ENCODE data around the gene GPR149.
A peak's percentile ranks its signal among the peaks of the same experiment; 100 is the strongest.

The GPR149 gene

GRCh38 chr3:154428286-154429206 lies 1.4 kb downstream of the GPR149 start:
- no peak overlapping the region for H3K4me3 ChIP-seq (ENCODE audit: low read depth, low read length)
- DNase-seq (ENCODE audit: low read depth) = no peak
- TF ChIP-seq, protein P1, sequence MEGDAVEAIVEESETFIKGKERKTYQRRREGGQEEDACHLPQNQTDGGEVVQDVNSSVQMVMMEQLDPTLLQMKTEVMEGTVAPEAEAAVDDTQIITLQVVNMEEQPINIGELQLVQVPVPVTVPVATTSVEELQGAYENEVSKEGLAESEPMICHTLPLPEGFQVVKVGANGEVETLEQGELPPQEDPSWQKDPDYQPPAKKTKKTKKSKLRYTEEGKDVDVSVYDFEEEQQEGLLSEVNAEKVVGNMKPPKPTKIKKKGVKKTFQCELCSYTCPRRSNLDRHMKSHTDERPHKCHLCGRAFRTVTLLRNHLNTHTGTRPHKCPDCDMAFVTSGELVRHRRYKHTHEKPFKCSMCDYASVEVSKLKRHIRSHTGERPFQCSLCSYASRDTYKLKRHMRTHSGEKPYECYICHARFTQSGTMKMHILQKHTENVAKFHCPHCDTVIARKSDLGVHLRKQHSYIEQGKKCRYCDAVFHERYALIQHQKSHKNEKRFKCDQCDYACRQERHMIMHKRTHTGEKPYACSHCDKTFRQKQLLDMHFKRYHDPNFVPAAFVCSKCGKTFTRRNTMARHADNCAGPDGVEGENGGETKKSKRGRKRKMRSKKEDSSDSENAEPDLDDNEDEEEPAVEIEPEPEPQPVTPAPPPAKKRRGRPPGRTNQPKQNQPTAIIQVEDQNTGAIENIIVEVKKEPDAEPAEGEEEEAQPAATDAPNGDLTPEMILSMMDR (conservative IDR thresholded peaks at IDR 0.05; ENCODE audit: low read depth, low read length) = no peak

GRCh38 chr3:154427685-154428285 lies 2.2 kb downstream of the GPR149 start:
- no peak overlapping the region for H3K4me3 ChIP-seq (ENCODE audit: low read depth, low read length)
- TF ChIP-seq, protein P1 (conservative IDR thresholded peaks at IDR 0.05; ENCODE audit: low read depth, low read length) = no peak
- no peak for DNase-seq (ENCODE audit: low read depth)

DNA sequence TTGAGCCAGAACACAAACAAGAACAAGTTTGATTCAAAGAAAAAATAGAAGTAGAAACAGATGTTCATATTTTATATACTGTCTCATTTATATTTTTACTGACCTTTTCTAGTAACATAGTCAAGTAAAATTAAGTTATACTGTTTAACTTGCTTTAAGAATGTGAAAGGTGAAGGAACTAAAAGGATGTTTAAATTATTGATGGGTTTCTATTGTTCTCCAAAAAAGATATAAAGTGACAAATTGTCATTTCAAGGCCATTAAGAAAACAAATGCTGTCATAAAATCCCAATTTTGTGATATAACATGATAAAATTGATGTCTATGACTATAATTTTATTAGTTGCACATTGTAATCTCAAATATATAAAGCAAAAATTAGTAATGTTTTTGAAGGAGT lies 7.3 kb downstream of the GPR149 start:
- TF ChIP-seq, protein P1 (conservative IDR thresholded peaks at IDR 0.05; ENCODE audit: low read depth, low read length) = no peak
- no peak overlapping the region for H3K4me3 ChIP-seq (ENCODE audit: low read depth, low read length)
- no peak for DNase-seq (ENCODE audit: low read depth)

DNA sequence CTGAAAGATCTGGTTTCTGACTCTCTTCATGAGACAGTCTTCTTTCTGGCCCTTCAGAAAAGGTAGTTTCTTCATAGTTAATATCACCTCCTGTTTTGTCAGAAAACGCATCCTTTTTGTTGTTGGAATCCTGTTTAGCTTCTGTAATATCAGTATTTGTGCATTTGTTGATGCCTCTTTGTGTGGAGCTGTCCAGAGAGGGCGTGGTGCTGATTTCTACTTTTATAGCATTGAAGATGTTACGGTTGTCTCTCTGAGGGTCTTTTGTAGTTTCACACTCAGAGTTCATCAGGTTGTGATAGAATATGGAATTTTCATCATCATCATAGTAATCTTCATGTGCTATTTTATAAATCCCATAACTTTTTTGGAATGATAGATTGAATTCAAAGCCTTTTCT lies 8.9 kb downstream of the GPR149 start:
- TF ChIP-seq, protein P1 (conservative IDR thresholded peaks at IDR 0.05; ENCODE audit: low read depth, low read length) = no peak
- no peak overlapping the region for H3K4me3 ChIP-seq (ENCODE audit: low read depth, low read length)
- peak; percentile 8 for DNase-seq (ENCODE audit: low read depth)

DNA sequence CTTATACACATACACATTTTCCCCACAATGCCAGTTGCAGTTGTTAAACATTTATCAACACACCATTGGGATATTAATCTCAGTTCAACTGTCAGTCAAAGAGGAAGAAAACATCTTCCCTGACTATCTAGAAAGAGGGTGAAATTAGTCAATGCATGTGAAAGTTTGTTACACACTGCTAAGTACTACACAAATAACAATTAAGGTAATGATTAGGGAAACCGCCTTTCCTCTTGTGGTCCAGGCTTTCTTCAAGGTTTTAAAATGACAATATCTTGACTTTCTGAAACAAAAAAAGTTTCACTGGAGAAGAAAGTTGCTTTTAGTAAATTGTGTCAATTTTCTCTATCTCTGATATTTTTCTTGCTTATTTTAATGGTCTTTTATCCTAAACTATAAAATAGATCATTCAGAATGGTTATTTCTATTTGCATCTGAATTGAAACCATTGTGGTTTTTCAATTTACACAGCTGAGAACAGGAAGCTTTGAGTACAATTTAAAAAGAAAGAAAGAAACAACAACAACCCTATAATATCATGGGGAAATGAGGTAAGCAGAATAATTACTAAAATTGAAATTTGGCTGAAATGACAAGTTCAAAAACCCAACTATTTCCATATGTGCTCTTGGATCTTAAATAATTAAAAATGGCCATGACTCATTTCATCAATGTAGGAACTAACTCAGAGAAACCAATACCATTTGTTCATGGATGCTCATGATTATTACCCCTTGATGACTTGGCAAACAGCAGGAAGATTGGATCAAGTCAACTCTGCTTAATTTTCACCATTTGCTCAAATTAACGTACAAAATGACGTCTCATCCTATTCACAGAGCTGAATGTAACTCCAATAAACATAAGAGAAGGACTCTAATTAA lies 31.7 kb downstream of the GPR149 start:
- DNase-seq (ENCODE audit: low read depth) = no peak
- no peak overlapping the region for H3K4me3 ChIP-seq (ENCODE audit: low read depth, low read length)
- TF ChIP-seq, protein P1 (conservative IDR thresholded peaks at IDR 0.05; ENCODE audit: low read depth, low read length) = no peak

DNA sequence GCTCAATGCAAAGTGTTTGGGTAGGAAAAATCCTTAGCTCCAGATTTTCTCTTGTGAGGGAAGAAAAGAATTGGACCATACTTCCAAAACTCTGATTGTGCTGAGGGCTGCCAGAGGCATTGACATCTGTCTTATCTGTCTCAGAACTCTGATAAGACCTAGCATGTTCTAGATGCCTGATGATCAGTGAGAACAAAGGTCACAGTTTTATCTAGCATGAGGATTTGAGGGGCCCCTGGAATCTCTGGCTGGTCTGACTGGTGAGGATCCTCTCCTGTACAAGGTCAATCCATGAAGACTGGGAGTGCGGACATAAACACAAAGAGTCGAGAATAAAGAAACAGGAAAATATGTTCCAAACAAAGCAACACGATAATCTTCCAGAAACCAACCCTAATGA lies 40.1 kb downstream of the GPR149 start:
- no peak overlapping the region for H3K4me3 ChIP-seq (ENCODE audit: low read depth, low read length)
- TF ChIP-seq, protein P1 (conservative IDR thresholded peaks at IDR 0.05; ENCODE audit: low read depth, low read length) = no peak
- no peak for DNase-seq (ENCODE audit: low read depth)

Measured in choroid plexus epithelial cell (primary cell).